ENCODE data around the gene FAM111B.
"Not testable (repeated sequence)": the region's sequence is repeated elsewhere in the genome, so short reads cannot be mapped to it uniquely, and the experiment has no call there.

FAM111B gene

GRCh38 chr11:59112494-59112893, 5.5 kb downstream of the FAM111B start:
- H3K4me3 ChIP-seq (ENCODE audit: low read depth, low read length) = no peak overlapping the region

GRCh38 chr11:59114344-59114743, 7.3 kb downstream of the FAM111B start:
- no peaks in the 10 kb centered on the region for H3K4me1 ChIP-seq (ENCODE audit: control insufficient read depth, insufficient read depth, low read length)
- no peak overlapping the region for H3K4me3 ChIP-seq (ENCODE audit: low read depth, low read length)
- no peaks in the 10 kb centered on the region for H3K27me3 ChIP-seq (ENCODE audit: control insufficient read depth, insufficient read depth, low read length)
- peaks cover 67% of the 10 kb centered on the region for H3K36me3 ChIP-seq (ENCODE audit: control insufficient read depth, insufficient read depth, low read length)
- H3K27ac ChIP-seq (ENCODE audit: low read depth, low read length) = no peak overlapping the region
- H3K9me3 ChIP-seq (ENCODE audit: control insufficient read depth, insufficient read depth, low read depth, low read length) = peaks cover 28% of the 10 kb centered on the region
- no peak overlapping the region for H3K9ac ChIP-seq (ENCODE audit: low read length)

More at GRCh38 chr11:59112494-59112893, 5.5 kb downstream of the FAM111B start:
- Histone ChIP-seq H3K9ac (ENCODE audit: low read length) (no peak overlapping the region), H3K27ac (ENCODE audit: low read depth, low read length) (no peak overlapping the region), H3K9me3 (ENCODE audit: control insufficient read depth, insufficient read depth, low read depth, low read length) (peaks cover 11% of the 10 kb centered on the region), H3K36me3 (ENCODE audit: control insufficient read depth, insufficient read depth, low read length) (peaks cover 56% of the 10 kb centered on the region), H3K4me1 (ENCODE audit: control insufficient read depth, insufficient read depth, low read length) (peaks cover 4% of the 10 kb centered on the region), H3K27me3 (ENCODE audit: control insufficient read depth, insufficient read depth, low read length) (peaks cover 10% of the 10 kb centered on the region)

GRCh38 chr11:59115553-59115952, 8.5 kb downstream of the FAM111B start:
- Histone ChIP-seq H3K36me3 (ENCODE audit: control insufficient read depth, insufficient read depth, low read length) (peaks cover 64% of the 10 kb centered on the region), H3K4me1 (ENCODE audit: control insufficient read depth, insufficient read depth, low read length) (no peaks in the 10 kb centered on the region), H3K4me3 (ENCODE audit: low read depth, low read length) (no peak overlapping the region), H3K9ac (ENCODE audit: low read length) (no peak overlapping the region), H3K27me3 (ENCODE audit: control insufficient read depth, insufficient read depth, low read length) (no peaks in the 10 kb centered on the region), H3K27ac (ENCODE audit: low read depth, low read length) (no peak overlapping the region), H3K9me3 (ENCODE audit: control insufficient read depth, insufficient read depth, low read depth, low read length) (peaks cover 33% of the 10 kb centered on the region)

- no peak overlapping the region for H3K4me3 ChIP-seq (ENCODE audit: low read depth, low read length)
- H3K9ac ChIP-seq (ENCODE audit: low read length) = no peak overlapping the region
- H3K36me3 ChIP-seq (ENCODE audit: control insufficient read depth, insufficient read depth, low read length) = peaks cover 65% of the 10 kb centered on the region
- no peak overlapping the region for H3K27ac ChIP-seq (ENCODE audit: low read depth, low read length)
- peaks cover 38% of the 10 kb centered on the region for H3K9me3 ChIP-seq (ENCODE audit: control insufficient read depth, insufficient read depth, low read depth, low read length)
- no peaks in the 10 kb centered on the region for H3K27me3 ChIP-seq (ENCODE audit: control insufficient read depth, insufficient read depth, low read length)
- H3K4me1 ChIP-seq (ENCODE audit: control insufficient read depth, insufficient read depth, low read length) = no peaks in the 10 kb centered on the region
Observed at GRCh38 chr11:59117774-59118173, 10.7 kb downstream of the FAM111B start.

GRCh38 chr11:59119826-59120225, 12.8 kb downstream of the FAM111B start:
- H3K4me1 ChIP-seq (ENCODE audit: control insufficient read depth, insufficient read depth, low read length) = no peaks in the 10 kb centered on the region
- H3K9me3 ChIP-seq (ENCODE audit: control insufficient read depth, insufficient read depth, low read depth, low read length) = peaks cover 52% of the 10 kb centered on the region
- H3K27me3 ChIP-seq (ENCODE audit: control insufficient read depth, insufficient read depth, low read length) = no peaks in the 10 kb centered on the region
- H3K27ac ChIP-seq (ENCODE audit: low read depth, low read length) = no peak overlapping the region
- H3K36me3 ChIP-seq (ENCODE audit: control insufficient read depth, insufficient read depth, low read length) = peaks cover 57% of the 10 kb centered on the region
- no peak overlapping the region for H3K9ac ChIP-seq (ENCODE audit: low read length)
- no peak overlapping the region for H3K4me3 ChIP-seq (ENCODE audit: low read depth, low read length)

GRCh38 chr11:59135648-59136461, 28.8 kb downstream of the FAM111B start:
- Histone ChIP-seq H3K36me3 (ENCODE audit: control insufficient read depth, insufficient read depth, low read length) (peaks cover 5% of the 10 kb centered on the region; the same call in 1 of the 2 replicates), H3K4me3 (ENCODE audit: low read depth, low read length) (no peak overlapping the region), H3K4me1 (ENCODE audit: control insufficient read depth, insufficient read depth, low read length) (no peaks in the 10 kb centered on the region), H3K9me3 (ENCODE audit: control insufficient read depth, insufficient read depth, low read depth, low read length) (peaks cover 22% of the 10 kb centered on the region), H3K9ac (ENCODE audit: low read length) (no peak overlapping the region), H3K27ac (ENCODE audit: low read depth, low read length) (no peak overlapping the region), H3K27me3 (ENCODE audit: control insufficient read depth, insufficient read depth, low read length) (no peaks in the 10 kb centered on the region)

GRCh38 chr11:59136551-59136950, 29.5 kb downstream of the FAM111B start:
- not testable (repeated sequence) for H3K4me1 ChIP-seq (ENCODE audit: control insufficient read depth, insufficient read depth, low read length); H3K36me3 ChIP-seq (ENCODE audit: control insufficient read depth, insufficient read depth, low read length); H3K27me3 ChIP-seq (ENCODE audit: control insufficient read depth, insufficient read depth, low read length); H3K27ac ChIP-seq (ENCODE audit: low read depth, low read length); H3K9ac ChIP-seq (ENCODE audit: low read length); H3K4me3 ChIP-seq (ENCODE audit: low read depth, low read length)
- peaks cover 15% of the 10 kb centered on the region for H3K9me3 ChIP-seq (ENCODE audit: control insufficient read depth, insufficient read depth, low read depth, low read length)

GRCh38 chr11:59137190-59137589, 30.2 kb downstream of the FAM111B start:
- Histone ChIP-seq H3K27me3 (ENCODE audit: control insufficient read depth, insufficient read depth, low read length) (peaks cover 3% of the 10 kb centered on the region; the same call in 1 of the 2 replicates), H3K36me3 (ENCODE audit: control insufficient read depth, insufficient read depth, low read length) (no peaks in the 10 kb centered on the region), H3K9ac (ENCODE audit: low read length) (no peak overlapping the region), H3K9me3 (ENCODE audit: control insufficient read depth, insufficient read depth, low read depth, low read length) (peaks cover 8% of the 10 kb centered on the region), H3K27ac (ENCODE audit: low read depth, low read length) (no peak overlapping the region), H3K4me3 (ENCODE audit: low read depth, low read length) (no peak overlapping the region), H3K4me1 (ENCODE audit: control insufficient read depth, insufficient read depth, low read length) (no peaks in the 10 kb centered on the region)

- Histone ChIP-seq H3K27ac (ENCODE audit: low read depth, low read length) (no peak overlapping the region), H3K9ac (ENCODE audit: low read length) (no peak overlapping the region), H3K36me3 (ENCODE audit: control insufficient read depth, insufficient read depth, low read length) (no peaks in the 10 kb centered on the region), H3K9me3 (ENCODE audit: control insufficient read depth, insufficient read depth, low read depth, low read length) (no peaks in the 10 kb centered on the region), H3K27me3 (ENCODE audit: control insufficient read depth, insufficient read depth, low read length) (peaks cover 12% of the 10 kb centered on the region; the same call in 1 of the 2 replicates), H3K4me3 (ENCODE audit: low read depth, low read length) (no peak overlapping the region), H3K4me1 (ENCODE audit: control insufficient read depth, insufficient read depth, low read length) (no peaks in the 10 kb centered on the region; the same call in 1 of the 2 replicates)
Observed at GRCh38 chr11:59138643-59139042, 31.6 kb downstream of the FAM111B start.

- H3K9me3 ChIP-seq (ENCODE audit: control insufficient read depth, insufficient read depth, low read depth, low read length) = no peaks in the 10 kb centered on the region
- no peak overlapping the region for H3K4me3 ChIP-seq (ENCODE audit: low read depth, low read length)
- H3K27me3 ChIP-seq (ENCODE audit: control insufficient read depth, insufficient read depth, low read length) = peaks cover 32% of the 10 kb centered on the region
- no peak overlapping the region for H3K27ac ChIP-seq (ENCODE audit: low read depth, low read length)
- no peak overlapping the region for H3K9ac ChIP-seq (ENCODE audit: low read length)
- H3K4me1 ChIP-seq (ENCODE audit: control insufficient read depth, insufficient read depth, low read length) = no peaks in the 10 kb centered on the region; the same call in 1 of the 2 replicates
- H3K36me3 ChIP-seq (ENCODE audit: control insufficient read depth, insufficient read depth, low read length) = no peaks in the 10 kb centered on the region
Observed at GRCh38 chr11:59141191-59141590, 34.2 kb downstream of the FAM111B start.

GRCh38 chr11:59141673-59142460, 34.8 kb downstream of the FAM111B start:
- H3K9me3 ChIP-seq (ENCODE audit: control insufficient read depth, insufficient read depth, low read depth, low read length) = no peaks in the 10 kb centered on the region
- H3K27ac ChIP-seq (ENCODE audit: low read depth, low read length) = no peak overlapping the region
- peaks cover 32% of the 10 kb centered on the region for H3K27me3 ChIP-seq (ENCODE audit: control insufficient read depth, insufficient read depth, low read length)
- peak overlapping the region; percentile 73 for H3K4me3 ChIP-seq (ENCODE audit: low read depth, low read length)
- H3K9ac ChIP-seq (ENCODE audit: low read length) = peak overlapping the region; percentile 41
- no peaks in the 10 kb centered on the region for H3K36me3 ChIP-seq (ENCODE audit: control insufficient read depth, insufficient read depth, low read length)
- H3K4me1 ChIP-seq (ENCODE audit: control insufficient read depth, insufficient read depth, low read length) = no peaks in the 10 kb centered on the region; the same call in 1 of the 2 replicates

Data from HUES6 (cell line).